ENCODE measurements around the gene KLF13. TPM values are rescaled to one million over a fixed set of nuclear protein-coding genes. Genes with fewer than 3 reads are reported as not detected.

Gene KLF13
- total RNA-seq, 2 experiments from 2014 or later: 214 to 215 TPM

GRCh38 chr15:31390029-31390428 is 63.4 kb downstream of the KLF13 start:
- Mint-ChIP-seq H3K4me3 (peak overlapping the region; percentile 36), H3K27ac (peak overlapping the region; percentile 63), H3K4me1 (ENCODE audit: low read depth) (peaks cover 68% of the 10 kb centered on the region), H3K27me3 (ENCODE audit: low read depth) (no peaks in the 10 kb centered on the region), H3K9me3 (ENCODE audit: insufficient read depth) (peaks cover 3% of the 10 kb centered on the region), H3K36me3 (ENCODE audit: low read depth) (peaks cover 25% of the 10 kb centered on the region)
- DNase-seq (peak; percentile 20), ATAC-seq (no peak)
- POLR2A ChIA-PET: interaction anchor here (1.0 to 2.1 kb wide), 2 partner anchors 45 to 174 kb away, joined by 3 to 10 read pairs; no protein-coding TSS in a partner anchor
- CTCF ChIA-PET: interaction anchor here (1.2 to 2.8 kb wide), 5 partner anchors 9 to 98 kb away, joined by 3 to 15 read pairs (median 7); no protein-coding TSS in a partner anchor

- ChIA-PET POLR2A (interaction anchor here (0.9 to 2.3 kb wide), 3 partner anchors 44 to 68 kb away, joined by 3 to 46 read pairs (median 5); no protein-coding TSS in a partner anchor), CTCF (interaction anchor here (2.8 kb wide), 1 partner anchor 44 kb away, joined by 15 read pairs; no protein-coding TSS in a partner anchor)
- peaks cover 3% of the 10 kb centered on the region for H3K9me3 Mint-ChIP-seq (ENCODE audit: insufficient read depth)
- DNase-seq (peak; percentile 17), ATAC-seq (no peak)
- peaks cover 18% of the 10 kb centered on the region for H3K36me3 Mint-ChIP-seq (ENCODE audit: low read depth)
- H3K4me3 Mint-ChIP-seq: peak overlapping the region; percentile 36
- H3K27ac Mint-ChIP-seq: no peak overlapping the region
- peaks cover 60% of the 10 kb centered on the region for H3K4me1 Mint-ChIP-seq (ENCODE audit: low read depth)
- H3K27me3 Mint-ChIP-seq (ENCODE audit: low read depth): no peaks in the 10 kb centered on the region
Measured at GRCh38 chr15:31390777-31391486, 64.3 kb downstream of the KLF13 start.

GRCh38 chr15:31391687-31392671 is 65.3 kb downstream of the KLF13 start:
- DNase-seq (peak; percentile 87), ATAC-seq (peak; percentile 87)
- peaks cover 58% of the 10 kb centered on the region for H3K4me1 Mint-ChIP-seq (ENCODE audit: low read depth)
- peak overlapping the region; percentile 83 for H3K4me3 Mint-ChIP-seq
- no peaks in the 10 kb centered on the region for H3K27me3 Mint-ChIP-seq (ENCODE audit: low read depth)
- H3K36me3 Mint-ChIP-seq (ENCODE audit: low read depth): peaks cover 17% of the 10 kb centered on the region
- CTCF ChIA-PET: interaction anchor here (0.9 to 2.0 kb wide), 10 partner anchors 9 to 96 kb away, joined by 3 to 21 read pairs (median 6); no protein-coding TSS in a partner anchor
- H3K9me3 Mint-ChIP-seq (ENCODE audit: insufficient read depth): peaks cover 3% of the 10 kb centered on the region
- POLR2A ChIA-PET: interaction anchor here (0.8 to 2.3 kb wide), 18 partner anchors 9 to 194 kb away, joined by 3 to 46 read pairs (median 5); partner anchors contain the start of gene KLF13
- H3K27ac Mint-ChIP-seq: peak overlapping the region; percentile 89

GRCh38 chr15:31392761-31393401 is 66.2 kb downstream of the KLF13 start:
- peak; percentile 47 for ATAC-seq
- Mint-ChIP-seq H3K9me3 (ENCODE audit: insufficient read depth) (peaks cover 3% of the 10 kb centered on the region), H3K27me3 (ENCODE audit: low read depth) (no peaks in the 10 kb centered on the region), H3K36me3 (ENCODE audit: low read depth) (peaks cover 14% of the 10 kb centered on the region), H3K27ac (peak overlapping the region; percentile 77), H3K4me1 (ENCODE audit: low read depth) (peaks cover 55% of the 10 kb centered on the region), H3K4me3 (peak overlapping the region; percentile 83)
- CTCF ChIA-PET: interaction anchor here (1.3 to 2.0 kb wide), 8 partner anchors 9 to 95 kb away, joined by 3 to 21 read pairs (median 6); no protein-coding TSS in a partner anchor
- peak; percentile 37 for DNase-seq
- POLR2A ChIA-PET: interaction anchor here (0.6 to 2.3 kb wide), 17 partner anchors 8 to 91 kb away, joined by 3 to 46 read pairs (median 5); partner anchors contain the start of gene KLF13

DNA sequence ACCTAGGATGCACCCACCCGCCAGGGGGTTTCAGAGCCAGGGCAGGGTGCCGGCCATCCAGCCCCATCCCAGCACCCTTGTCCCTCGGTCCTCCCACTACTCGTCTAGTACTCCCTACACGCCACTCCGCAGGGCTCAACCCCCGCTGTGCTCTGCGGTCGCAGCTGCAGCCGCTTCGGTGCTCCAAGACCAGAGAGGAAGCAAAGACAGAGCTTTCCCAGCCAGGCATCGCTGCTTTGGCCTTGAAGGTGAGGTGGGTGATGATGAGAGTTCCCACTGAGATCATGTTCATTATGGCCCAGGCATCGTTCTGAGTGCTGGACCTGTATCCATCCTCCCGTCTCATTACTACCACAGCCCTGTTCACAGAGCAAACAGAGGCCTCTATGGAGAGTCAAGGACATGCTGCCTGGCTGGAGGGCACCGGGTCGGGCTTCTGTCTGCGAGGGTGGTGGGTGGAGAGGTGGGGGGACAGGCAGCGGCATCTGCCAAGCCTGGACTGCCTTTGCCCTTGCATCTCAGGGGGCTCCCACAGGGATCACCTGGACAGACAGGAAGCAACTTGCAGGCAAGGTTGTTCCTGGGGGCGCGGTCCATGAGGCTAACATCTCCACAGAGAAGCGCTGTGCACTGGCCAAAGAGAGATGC is 66.9 kb downstream of the KLF13 start:
- ATAC-seq (no peak), DNase-seq (peak; percentile 37)
- ChIA-PET CTCF (interaction anchor here (2.0 kb wide), 1 partner anchor 41 kb away, joined by 19 read pairs; no protein-coding TSS in a partner anchor), POLR2A (interaction anchor here (0.6 kb wide), 1 partner anchor 44 kb away, joined by 3 read pairs; no protein-coding TSS in a partner anchor)
- H3K4me3 Mint-ChIP-seq: peak overlapping the region; percentile 83
- H3K4me1 Mint-ChIP-seq (ENCODE audit: low read depth): peaks cover 56% of the 10 kb centered on the region
- H3K27ac Mint-ChIP-seq: peak overlapping the region; percentile 79
- peaks cover 14% of the 10 kb centered on the region for H3K36me3 Mint-ChIP-seq (ENCODE audit: low read depth)
- peaks cover 3% of the 10 kb centered on the region for H3K9me3 Mint-ChIP-seq (ENCODE audit: insufficient read depth)
- H3K27me3 Mint-ChIP-seq (ENCODE audit: low read depth): no peaks in the 10 kb centered on the region

DNA sequence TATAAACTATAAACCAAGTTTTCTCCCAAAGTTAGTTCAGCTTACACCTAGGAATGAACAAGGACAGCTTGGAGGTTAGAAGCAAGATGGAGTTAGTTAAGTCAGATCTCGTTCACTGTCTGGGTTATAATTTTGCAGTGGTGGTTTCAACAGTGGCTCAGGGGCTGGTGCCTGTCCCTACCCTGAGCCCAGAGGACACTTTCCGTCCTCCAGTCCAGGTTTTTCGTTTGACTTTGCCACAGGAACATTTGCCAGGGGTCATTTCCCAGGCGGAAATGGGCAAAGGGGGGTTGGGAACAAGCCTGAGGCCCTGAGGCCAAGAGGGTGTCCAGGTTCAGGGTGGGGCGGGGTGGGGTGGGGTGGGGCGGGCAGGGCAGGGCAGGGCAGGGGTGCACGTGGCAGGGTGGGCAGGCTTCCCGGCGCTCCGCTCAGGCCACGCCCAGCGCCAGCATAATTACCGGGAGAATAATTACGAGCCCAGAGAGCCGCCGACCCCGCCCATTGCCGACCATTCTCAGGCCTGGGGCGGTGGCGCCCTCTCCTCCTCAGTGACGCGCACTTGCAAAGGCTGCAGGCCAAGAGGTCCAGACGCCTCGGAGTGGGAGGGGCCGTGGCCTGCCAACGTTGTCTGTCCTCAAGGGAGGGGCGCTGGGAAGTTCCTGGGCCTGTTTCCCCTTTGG is 70.4 kb downstream of the KLF13 start:
- DNase-seq (peak; percentile 13), ATAC-seq (no peak)
- Mint-ChIP-seq H3K27me3 (ENCODE audit: low read depth) (no peaks in the 10 kb centered on the region), H3K4me1 (ENCODE audit: low read depth) (peaks cover 60% of the 10 kb centered on the region), H3K36me3 (ENCODE audit: low read depth) (no peaks in the 10 kb centered on the region), H3K27ac (no peak overlapping the region), H3K9me3 (ENCODE audit: insufficient read depth) (no peaks in the 10 kb centered on the region), H3K4me3 (no peak overlapping the region)
- ChIA-PET POLR2A (interaction anchor here (0.6 to 0.7 kb wide), 2 partner anchors 38 to 41 kb away, joined by 3 to 8 read pairs; no protein-coding TSS in a partner anchor), CTCF (interaction anchor here (0.9 to 3.5 kb wide), 5 partner anchors 15 to 91 kb away, joined by 5 to 23 read pairs (median 9); no protein-coding TSS in a partner anchor)

- Mint-ChIP-seq H3K9me3 (ENCODE audit: insufficient read depth) (no peaks in the 10 kb centered on the region), H3K27ac (peak overlapping the region; percentile 75), H3K4me1 (ENCODE audit: low read depth) (peaks cover 57% of the 10 kb centered on the region), H3K4me3 (no peak overlapping the region), H3K27me3 (ENCODE audit: low read depth) (no peaks in the 10 kb centered on the region), H3K36me3 (ENCODE audit: low read depth) (no peaks in the 10 kb centered on the region)
- ATAC-seq (no peak), DNase-seq (no peak)
- ChIA-PET POLR2A (interaction anchor here (0.7 to 2.5 kb wide), 4 partner anchors 32 to 85 kb away, joined by 3 to 19 read pairs (median 8); no protein-coding TSS in a partner anchor), CTCF (interaction anchor here (0.9 to 3.5 kb wide), 11 partner anchors 9 to 91 kb away, joined by 3 to 23 read pairs (median 6); no protein-coding TSS in a partner anchor)
Measured at GRCh38 chr15:31397851-31398661, 71.4 kb downstream of the KLF13 start.

GRCh38 chr15:31398677-31399301 is 72.2 kb downstream of the KLF13 start:
- H3K4me1 Mint-ChIP-seq (ENCODE audit: low read depth): peaks cover 50% of the 10 kb centered on the region
- H3K27ac Mint-ChIP-seq: peak overlapping the region; percentile 52
- ChIA-PET CTCF (interaction anchor here (0.9 to 3.5 kb wide), 10 partner anchors 8 to 90 kb away, joined by 3 to 23 read pairs (median 6); no protein-coding TSS in a partner anchor), POLR2A (interaction anchor here (0.9 to 2.5 kb wide), 3 partner anchors 33 to 84 kb away, joined by 3 to 19 read pairs (median 8); no protein-coding TSS in a partner anchor)
- H3K4me3 Mint-ChIP-seq: no peak overlapping the region
- ATAC-seq: peak; percentile 62
- no peaks in the 10 kb centered on the region for H3K36me3 Mint-ChIP-seq (ENCODE audit: low read depth)
- DNase-seq: no peak
- H3K9me3 Mint-ChIP-seq (ENCODE audit: insufficient read depth): no peaks in the 10 kb centered on the region
- H3K27me3 Mint-ChIP-seq (ENCODE audit: low read depth): no peaks in the 10 kb centered on the region
